OCI-LY1 (cell line): ENCODE data around the gene MRPS27.

Experiments
- H2AFZ ChIP-seq: fragments of 200-600 bp; sonication (generic), shearing (Covaris generic); 2 replicates; pipeline ENCODE4 v1.6.0; 2014; ENCODE audit warnings: antibody characterized with exemption, mild to moderate bottlenecking, low read length
- H3F3A ChIP-seq: fragments of 200-600 bp; sonication (generic), shearing (Covaris generic); 2 replicates; pipeline ENCODE4 v1.6.0; 2014; ENCODE audit warnings: mild to moderate bottlenecking, antibody characterized with exemption, low read length, moderate library complexity; ENCODE audit not compliant: insufficient read depth
- H3K27ac ChIP-seq: fragments of 200-600 bp; sonication (generic); 2 replicates; pipeline ENCODE4 v1.5.1; 2014; ENCODE audit warnings: low read length, mixed run types, mild to moderate bottlenecking, low read depth; ENCODE audit not compliant: poor library complexity, severe bottlenecking
- H3K27me3 ChIP-seq: fragments of 200-600 bp; sonication (generic); 2 replicates; pipeline ENCODE4 v1.6.0; 2014; ENCODE audit warnings: antibody characterized with exemption, mild to moderate bottlenecking, low read length, moderate library complexity; ENCODE audit not compliant: insufficient read depth
- H3K36me3 ChIP-seq: fragments of 200-600 bp; sonication (generic); 2 replicates; pipeline ENCODE4 v1.6.1; 2014; ENCODE audit warnings: mild to moderate bottlenecking, antibody characterized with exemption, low read length, moderate library complexity, mixed read lengths; ENCODE audit not compliant: insufficient read depth
- H3K4me1 ChIP-seq: fragments of 200-600 bp; sonication (generic); 2 replicates; pipeline ENCODE4 v1.5.1; 2014; ENCODE audit warnings: mild to moderate bottlenecking, low read length, moderate library complexity; ENCODE audit not compliant: insufficient read depth, severe bottlenecking
- H3K4me2 ChIP-seq: fragments of 200-600 bp; sonication (generic), shearing (Covaris generic); 2 replicates; pipeline ENCODE4 v1.6.1; 2014; ENCODE audit warnings: low read length
- H3K4me3 ChIP-seq: fragments of 200-600 bp; sonication (generic); 2 replicates; pipeline ENCODE4 v1.5.1; 2014; ENCODE audit warnings: low read length, low read depth, mild to moderate bottlenecking, mixed read lengths; ENCODE audit not compliant: poor library complexity, severe bottlenecking
- H3K79me2 ChIP-seq: fragments of 200-600 bp; shearing (Covaris generic); 2 replicates; pipeline ENCODE4 v1.6.1; 2016; ENCODE audit warnings: mixed run types, low read length, mixed read lengths; ENCODE audit not compliant: insufficient read depth
- H3K9ac ChIP-seq: fragments of 200-600 bp; sonication (generic), shearing (Covaris generic); 2 replicates; pipeline ENCODE4 v1.6.1; 2014; ENCODE audit warnings: mild to moderate bottlenecking, low read length, mixed read lengths
- H3K9me2 ChIP-seq: fragments of 200-600 bp; sonication (generic), shearing (Covaris generic); 2 replicates; pipeline ENCODE4 v1.6.1; 2014; ENCODE audit warnings: low read depth, mild to moderate bottlenecking, low read length, mixed read lengths
- H3K9me3 ChIP-seq: fragments of 200-600 bp; shearing (Covaris generic); 2 replicates; pipeline ENCODE4 v1.6.1; 2014; ENCODE audit warnings: low read length, mixed read lengths
- H4K20me1 ChIP-seq: fragments of 200-600 bp; sonication (generic), shearing (Covaris generic); 2 replicates; pipeline ENCODE4 v1.6.0; 2016; ENCODE audit warnings: mild to moderate bottlenecking, low read length; ENCODE audit not compliant: insufficient read depth
- EZH2 ChIP-seq: fragments of 200-600 bp; sonication (generic), shearing (Covaris generic); IDR thresholded peaks from 2 replicates; pipeline ENCODE4 v1.8.0; 2017; ENCODE audit warnings: borderline replicate concordance, mixed run types, mild to moderate bottlenecking, antibody characterized with exemption, low read length, moderate library complexity, mixed read lengths
- TF ChIP-seq, protein P1 (sequence below): fragments of 200-600 bp; sonication (generic), shearing (Covaris generic); IDR thresholded peaks from 2 replicates; pipeline ENCODE4 v1.5.1; 2017; ENCODE audit warnings: mild to moderate bottlenecking, antibody characterized with exemption, low read length, moderate library complexity, mixed read lengths

Gene MRPS27

DNA sequence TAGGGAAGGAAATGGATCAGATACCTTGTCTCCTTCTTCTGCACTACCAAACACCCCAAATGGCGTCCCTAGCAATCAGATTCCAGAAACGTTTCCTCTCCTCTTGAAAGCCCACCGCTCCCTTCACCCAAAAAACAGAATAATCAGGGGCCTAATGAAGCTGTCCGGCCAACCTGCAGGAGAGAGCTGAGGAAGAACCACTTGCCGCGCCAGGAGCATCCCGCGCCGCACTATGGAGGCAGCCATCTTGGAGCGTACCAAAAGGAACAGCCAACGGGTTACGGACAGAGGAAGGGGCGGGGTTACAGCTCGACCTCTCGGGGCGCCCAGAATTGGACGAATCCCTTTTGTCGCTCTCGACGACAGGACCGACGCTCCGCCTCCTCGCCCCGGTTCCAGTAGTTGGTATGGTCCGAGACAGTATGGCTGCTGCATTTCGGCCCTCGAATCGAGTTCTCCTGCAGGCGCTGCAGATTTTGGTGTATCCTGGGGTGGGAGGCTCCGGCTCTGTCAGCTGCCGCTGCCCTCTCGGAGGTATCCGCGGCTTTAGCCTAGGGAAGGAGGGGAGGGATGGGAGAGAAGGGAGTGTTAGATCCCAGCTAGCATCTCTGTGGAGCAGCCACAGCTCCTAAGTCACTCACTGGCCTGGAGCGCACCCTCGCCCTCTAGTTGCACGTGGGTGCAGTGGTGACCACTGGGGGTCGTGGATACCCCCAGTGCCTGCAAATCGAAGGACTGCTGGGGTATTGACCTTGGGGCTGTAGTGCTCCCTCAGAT is at the start of gene MRPS27, which contains the start of gene PTCD2:
MRPS27 (minus strand) TSS at position 265 of the 777 bp plus-strand sequence; CDS start at position 246, 19 bp downstream.
PTCD2 (plus strand) TSS at position 398 of the 777 bp plus-strand sequence; CDS start at position 408, 10 bp downstream.
- Histone ChIP-seq H3K27ac (peak within 1 kb of the TSS; percentile 50), H3K27me3 (no peaks in the 10 kb centered on the region), H2AFZ (no peak within 1 kb of the TSS), H3F3A (no peaks in the 10 kb centered on the region), H3K36me3 (peaks cover 40% of the 10 kb centered on the region), H3K9me2 (no peaks in the 10 kb centered on the region), H3K4me2 (peak within 1 kb of the TSS; percentile 77), H3K79me2 (peaks cover 39% of the 10 kb centered on the region), H3K9ac (peak within 1 kb of the TSS; percentile 88), H3K4me1 (peaks cover 34% of the 10 kb centered on the region), H3K4me3 (peak within 1 kb of the TSS; percentile 88), H4K20me1 (no peaks in the 10 kb centered on the region), H3K9me3 (no peaks in the 10 kb centered on the region)
- TF ChIP-seq, protein P1, sequence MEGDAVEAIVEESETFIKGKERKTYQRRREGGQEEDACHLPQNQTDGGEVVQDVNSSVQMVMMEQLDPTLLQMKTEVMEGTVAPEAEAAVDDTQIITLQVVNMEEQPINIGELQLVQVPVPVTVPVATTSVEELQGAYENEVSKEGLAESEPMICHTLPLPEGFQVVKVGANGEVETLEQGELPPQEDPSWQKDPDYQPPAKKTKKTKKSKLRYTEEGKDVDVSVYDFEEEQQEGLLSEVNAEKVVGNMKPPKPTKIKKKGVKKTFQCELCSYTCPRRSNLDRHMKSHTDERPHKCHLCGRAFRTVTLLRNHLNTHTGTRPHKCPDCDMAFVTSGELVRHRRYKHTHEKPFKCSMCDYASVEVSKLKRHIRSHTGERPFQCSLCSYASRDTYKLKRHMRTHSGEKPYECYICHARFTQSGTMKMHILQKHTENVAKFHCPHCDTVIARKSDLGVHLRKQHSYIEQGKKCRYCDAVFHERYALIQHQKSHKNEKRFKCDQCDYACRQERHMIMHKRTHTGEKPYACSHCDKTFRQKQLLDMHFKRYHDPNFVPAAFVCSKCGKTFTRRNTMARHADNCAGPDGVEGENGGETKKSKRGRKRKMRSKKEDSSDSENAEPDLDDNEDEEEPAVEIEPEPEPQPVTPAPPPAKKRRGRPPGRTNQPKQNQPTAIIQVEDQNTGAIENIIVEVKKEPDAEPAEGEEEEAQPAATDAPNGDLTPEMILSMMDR, result peak; percentile 38
- TF ChIP-seq EZH2, result no peak

DNA sequence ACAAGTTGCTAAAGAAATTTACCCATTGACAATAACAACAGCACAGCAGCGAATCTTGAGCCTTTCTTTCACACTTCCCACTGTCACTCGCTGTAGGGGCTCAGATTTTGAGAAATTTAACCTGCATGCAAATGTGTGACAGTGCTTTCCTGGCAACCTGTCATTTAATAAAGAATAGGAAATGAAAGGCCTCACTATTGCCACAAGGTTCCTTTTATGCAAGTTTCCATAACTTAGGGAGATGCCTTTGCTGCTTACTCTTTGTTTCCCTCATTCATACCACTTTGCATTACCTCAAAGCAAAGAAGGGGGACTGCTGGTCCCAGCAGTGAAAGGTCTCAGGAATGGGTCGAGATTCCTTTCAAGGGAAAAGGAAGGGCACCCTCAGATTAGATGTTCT is 49.7 kb upstream of the MRPS27 start:
- Histone ChIP-seq H2AFZ (no peak overlapping the region), H3K9me2 (no peaks in the 10 kb centered on the region), H3K4me1 (no peaks in the 10 kb centered on the region), H3F3A (no peaks in the 10 kb centered on the region), H3K79me2 (no peaks in the 10 kb centered on the region), H3K9me3 (no peaks in the 10 kb centered on the region), H3K4me2 (no peak overlapping the region), H3K27me3 (no peaks in the 10 kb centered on the region), H3K9ac (no peak overlapping the region), H4K20me1 (no peaks in the 10 kb centered on the region), H3K36me3 (no peaks in the 10 kb centered on the region), H3K4me3 (no peak overlapping the region), H3K27ac (no peak overlapping the region)
- TF ChIP-seq EZH2, result no peak
- TF ChIP-seq, protein P1, result no peak

DNA sequence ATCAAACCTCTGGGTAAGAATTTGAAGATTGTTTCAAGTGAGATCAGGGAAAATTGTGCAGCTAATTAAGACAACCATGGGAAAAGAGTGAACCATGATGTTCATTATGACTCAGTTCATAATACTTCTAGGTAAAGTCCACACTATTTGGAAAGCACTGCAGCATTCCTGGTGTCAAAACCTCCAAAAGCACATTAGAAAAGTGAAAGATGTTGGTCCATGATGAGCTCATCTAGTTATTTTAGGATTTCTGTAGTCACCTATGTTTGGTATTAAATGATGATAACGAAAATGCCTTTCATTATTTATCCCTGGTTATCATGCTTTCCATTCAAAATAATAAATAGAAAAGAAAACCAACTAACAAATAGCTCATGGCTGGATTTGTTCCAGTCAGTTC is 49.3 kb upstream of the MRPS27 start:
- H3F3A ChIP-seq, result no peaks in the 10 kb centered on the region
- no peak overlapping the region for H3K27ac ChIP-seq
- no peak overlapping the region for H3K4me2 ChIP-seq
- TF ChIP-seq EZH2, result no peak
- TF ChIP-seq, protein P1, result no peak
- H3K4me3 ChIP-seq, result no peak overlapping the region
- no peaks in the 10 kb centered on the region for H3K79me2 ChIP-seq
- H3K4me1 ChIP-seq, result no peaks in the 10 kb centered on the region
- no peaks in the 10 kb centered on the region for H3K9me3 ChIP-seq
- H3K27me3 ChIP-seq, result no peaks in the 10 kb centered on the region
- no peaks in the 10 kb centered on the region for H3K9me2 ChIP-seq
- H4K20me1 ChIP-seq, result no peaks in the 10 kb centered on the region
- H2AFZ ChIP-seq, result no peak overlapping the region
- H3K9ac ChIP-seq, result no peak overlapping the region
- no peaks in the 10 kb centered on the region for H3K36me3 ChIP-seq
